Retinal pigment epithelial cell (primary cell): ENCODE results near the gene UNC5C.

Experiments used
- DNase-seq: peaks from one replicate; pipeline ENCODE4 v3.0.0-alpha.2; 2010; ENCODE audit warnings: low read depth
- H3K4me3 ChIP-seq: 2 replicates; pipeline ENCODE4 v1.5.1; 2011; ENCODE audit warnings: mild to moderate bottlenecking, low read length, control low read depth, moderate library complexity
- CTCF ChIP-seq: conservative IDR thresholded peaks from 2 replicates; pipeline ENCODE4 v1.5.1; 2011; ENCODE audit warnings: low read depth, low read length, control low read depth, inconsistent platforms

UNC5C gene

DNA sequence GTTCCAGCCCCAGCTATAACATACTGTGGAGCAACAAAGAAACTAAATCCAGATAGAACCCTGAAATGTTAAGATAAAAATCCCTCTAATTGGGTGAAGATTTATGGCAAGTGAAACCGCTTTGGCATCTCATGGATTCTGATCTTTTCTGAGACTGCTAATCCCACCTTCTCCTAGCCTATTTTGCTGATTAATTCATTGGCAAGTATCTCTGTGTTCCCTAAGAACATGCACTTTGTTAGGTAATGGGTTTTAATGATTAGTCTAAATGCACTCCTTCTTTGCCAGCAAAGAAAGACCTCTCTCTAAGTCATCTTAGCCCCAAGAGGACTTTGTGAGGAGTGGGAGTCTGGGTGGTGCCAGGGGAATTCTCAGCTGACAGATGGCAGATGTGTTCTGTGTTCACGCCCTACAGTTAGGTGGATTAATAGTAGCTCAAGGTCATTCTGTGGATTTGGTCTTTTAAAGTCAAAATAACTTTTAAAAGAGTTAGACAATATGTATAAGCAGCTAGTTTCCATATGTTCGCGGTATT is 171.3 kb downstream of the UNC5C start:
- DNase-seq: peak; percentile 45
- no peak overlapping the region for H3K4me3 ChIP-seq
- no peak for TF ChIP-seq CTCF

- no peak for TF ChIP-seq CTCF
- no peak for DNase-seq
- no peak overlapping the region for H3K4me3 ChIP-seq
Measured at GRCh38 chr4:95371476-95372224, 177.1 kb downstream of the UNC5C start.

- H3K4me3 ChIP-seq: no peak overlapping the region
- no peak for TF ChIP-seq CTCF
- DNase-seq: no peak
Measured at GRCh38 chr4:95367824-95368223, 180.9 kb downstream of the UNC5C start.

DNA sequence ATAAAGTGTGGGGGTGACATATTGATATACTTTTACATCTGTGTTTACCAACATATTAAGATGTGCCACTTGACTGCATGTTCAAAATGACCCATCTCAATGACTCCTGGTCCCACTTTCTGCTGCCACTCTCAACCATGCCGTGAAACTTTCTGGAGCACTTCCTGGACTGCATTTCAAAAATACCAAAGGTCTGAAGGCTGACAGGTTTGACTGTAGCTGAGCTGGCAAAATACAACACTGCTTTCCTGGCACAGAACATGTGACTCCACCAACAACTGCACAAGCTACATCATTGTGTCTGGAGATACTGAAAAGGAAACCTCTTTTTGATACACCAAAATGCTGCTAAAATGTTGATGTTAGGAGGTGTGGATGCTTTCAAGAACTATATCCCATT is 184.8 kb downstream of the UNC5C start:
- no peak overlapping the region for H3K4me3 ChIP-seq
- DNase-seq: peak; percentile 28
- no peak for TF ChIP-seq CTCF

DNA sequence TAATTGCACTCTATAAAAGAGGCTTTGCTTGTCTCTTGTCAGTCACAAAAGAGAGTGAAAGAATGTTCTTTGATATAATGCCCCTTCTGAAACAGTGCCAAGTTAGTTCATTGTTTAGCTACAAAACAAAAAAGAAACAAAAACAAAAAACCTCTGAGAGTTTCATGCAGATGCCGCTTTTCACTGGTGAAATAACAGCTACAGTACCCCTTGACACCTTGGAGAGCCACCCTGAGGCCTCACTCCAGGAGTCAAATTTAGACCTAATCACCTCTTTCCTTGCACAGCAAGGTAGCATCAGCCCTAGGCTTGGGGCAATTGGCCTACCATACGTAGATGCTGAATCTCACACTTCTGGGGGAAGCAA is 185.2 kb downstream of the UNC5C start:
- DNase-seq: no peak
- no peak overlapping the region for H3K4me3 ChIP-seq
- TF ChIP-seq CTCF: no peak

DNA sequence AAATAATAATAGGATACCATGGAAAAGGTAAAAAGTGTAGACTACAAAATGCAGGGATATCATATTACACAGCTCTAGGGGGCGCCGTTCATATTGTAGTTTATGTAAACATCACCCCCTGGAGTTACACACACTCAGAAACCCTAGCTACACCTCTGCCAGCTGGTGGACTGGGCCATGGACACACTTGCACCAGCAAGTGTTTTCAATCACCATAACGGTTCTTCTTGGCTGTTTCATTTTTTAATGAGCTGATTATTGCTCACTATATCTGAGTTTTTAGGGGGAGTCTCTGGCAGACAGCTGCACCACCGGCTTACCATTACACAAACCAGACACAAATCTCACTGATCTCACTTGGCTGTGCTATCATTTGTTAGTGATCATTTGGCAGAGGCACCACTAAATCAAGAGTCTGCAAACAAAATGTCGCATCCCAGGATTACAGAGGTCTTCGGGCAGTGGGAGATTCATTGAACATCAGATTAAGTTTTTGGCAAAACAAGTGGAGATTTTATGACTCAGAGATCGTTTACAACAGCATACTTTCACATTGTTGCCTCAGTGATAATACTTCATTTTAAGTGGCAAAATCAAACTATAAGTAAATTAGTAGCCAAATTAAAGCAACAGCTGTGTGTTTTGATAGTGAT is 185.7 kb downstream of the UNC5C start:
- peak; percentile 27 for TF ChIP-seq CTCF

GRCh38 chr4:95362066-95362465 is 186.7 kb downstream of the UNC5C start:
- TF ChIP-seq CTCF: no peak
- no peak for DNase-seq
- no peak overlapping the region for H3K4me3 ChIP-seq

More for the DNA sequence above, 185.7 kb downstream of the UNC5C start:
- no peak overlapping the region for H3K4me3 ChIP-seq
- no peak for DNase-seq
